Adrenal gland (tissue), 12 donors: ENCODE data around the gene CCDC149. TPM values are rescaled to one million over a fixed set of nuclear protein-coding genes. Genes with fewer than 3 reads are reported as not detected.
"Not testable (repeated sequence)": the region's sequence is repeated elsewhere in the genome, so short reads cannot be mapped to it uniquely, and the experiment has no call there.

ENCODE experiments used
- DNase-seq, 7 donors: peaks; one replicate each; pipeline ENCODE4 v3.0.0-alpha.2; 2019 to 2020
- H3K27ac ChIP-seq, 5 donors: fragments of 200-600 bp; sonication (generic) in 4 of 5; 1 replicate in 3 of 5; 2 replicates in 2 of 5; pipeline versions ENCODE4 v1.5.1 to v1.8.0; 2016 to 2020; ENCODE audit warnings: mild to moderate bottlenecking in 1 of 5
- H3K27me3 ChIP-seq: fragments of 200-600 bp; 2 replicates; pipeline ENCODE4 v1.8.0; 2021
- H3K36me3 ChIP-seq, 2 donors: fragments of 200-600 bp; replicated peaks in 1 of 2; 1 replicate in 1 of 2; 2 replicates in 1 of 2; pipeline versions ENCODE4 v1.5.1 to v1.8.0; 2018 to 2022
- H3K4me1 ChIP-seq, 2 donors: fragments of 200-600 bp; replicated peaks in 1 of 2; 1 replicate in 1 of 2; 2 replicates in 1 of 2; pipeline versions ENCODE4 v1.5.1 to v1.8.0; 2018 to 2021
- H3K4me3 ChIP-seq, 4 donors: fragments of 200-600 bp; sonication (generic) in 3 of 4; one replicate each; pipeline ENCODE4 v1.5.1; 2016 to 2018
- H3K9me3 ChIP-seq, 3 donors: fragments of 200-600 bp; sonication (generic) in 1 of 3; replicated peaks in 1 of 3; 1 replicate in 2 of 3; 2 replicates in 1 of 3; pipeline versions ENCODE4 v1.5.1 to v1.8.0; 2016 to 2021
- POLR2A ChIP-seq, 2 donors: fragments of 450-650 bp; IDR thresholded peaks; one replicate each; pipeline ENCODE4 v1.6.1; 2017; ENCODE audit warnings: antibody characterized with exemption in 2 of 2, mild to moderate bottlenecking in 2 of 2, moderate library complexity in 1 of 2
- WGBS, 4 donors: extraction: QIAGEN DNeasy Blood & Tissue Kit in 2 of 4; methylation state at CpG; one replicate each; pipeline versions ENCODE4 v1.1.5 to v1.1.7; 2013 to 2017; 5-methylcytosine and 5-hydroxymethylcytosine counted together
- intact Hi-C, 2 donors: fragments of 100-400 bp; cut with DNase I; formaldehyde crosslinking; loops; one replicate each; pipeline versions ENCODE4 v1.14.1 to v1.15.0; 2022 to 2023
- polyA plus RNA-seq, 3 donors: library from polyadenylated mRNA; stranded (reverse); fragments of 200-250 nt in 2 of 3; fragments of 350-450 nt in 1 of 3; fragmentation: Illumina TruSeq in 1 of 3; extraction: RNeasy Lipid Tissue Mini Kit (QIAGEN cat#74804) in 1 of 3; gene quantifications; one replicate each; pipeline ENCODE4 v1.2.3, GENCODE V29; 2013 to 2014
- total RNA-seq, 9 donors: library from RNA; depleted of rRNA in 4 of 9; stranded (reverse); fragments of >200 nt in 4 of 9; fragments of 120-200 nt in 1 of 9; fragmentation: NEBNext Ultra II Directional in 1 of 9; extraction: Animal tissue kit (Norgen Biotek cat#: 25700) in 1 of 9; gene quantifications; one replicate each; pipeline versions ENCODE4 v1.1.0 to v1.2.4, GENCODE V29; 2013 to 2023
- TF ChIP-seq, protein P1 (sequence below), 6 experiments: fragments of 450-650 bp in 4 of 6; fragments of 200-600 bp in 2 of 6; sonication (generic) in 1 of 6; IDR thresholded peaks; 1 replicate in 5 of 6; 2 replicates in 1 of 6; pipeline versions ENCODE4 v1.5.1 to v1.8.0; 2016 to 2021; ENCODE audit warnings: antibody characterized with exemption in 6 of 6, mild to moderate bottlenecking in 2 of 6, moderate library complexity in 1 of 6
- donor health status: healthy with polysubstance abuse.
- donor health status: Bipolar disorder and iron deficiency.
- donor health status: DM: yes; HTN: yes; CAD: no.
- donor health status: DM: no; HTN: no; CAD: no.
- donor health status: DM: no; HTN: no; CAD: no.
- donor health status: DM: yes; HTN: yes; CAD: no.

Gene CCDC149
- total and polyA plus RNA-seq, 12 donors, result 3.6 to 13.0 (median 8.4) TPM

DNA sequence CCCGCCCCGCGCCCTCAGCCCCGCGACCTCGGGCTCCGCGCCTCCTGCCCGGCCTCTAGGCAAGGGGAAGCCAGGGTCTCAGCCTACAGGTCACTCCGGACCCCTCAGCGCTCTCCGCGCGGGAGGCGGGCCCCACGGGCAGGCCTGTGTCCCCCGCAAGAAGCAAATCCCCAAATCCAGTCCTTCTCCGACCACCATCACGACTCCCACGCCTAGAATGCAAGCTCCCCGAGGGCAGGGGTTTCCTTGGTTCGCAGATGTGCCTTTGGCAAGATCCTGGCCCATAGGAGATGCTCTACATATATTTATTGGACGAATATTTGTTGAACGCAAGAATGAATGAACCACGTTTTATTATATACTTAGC lies 260 bp upstream of the CCDC149 start:
- peaks cover 0 to 4% of the 10 kb centered on the region in 2 donors for H3K4me1 ChIP-seq
- no peaks in the 10 kb centered on the region for H3K27me3 ChIP-seq
- peak in 1 of 7 donors; percentile 9 for DNase-seq
- no peak for TF ChIP-seq POLR2A (IDR thresholded peaks at IDR 0.05)
- TF ChIP-seq, protein P1, sequence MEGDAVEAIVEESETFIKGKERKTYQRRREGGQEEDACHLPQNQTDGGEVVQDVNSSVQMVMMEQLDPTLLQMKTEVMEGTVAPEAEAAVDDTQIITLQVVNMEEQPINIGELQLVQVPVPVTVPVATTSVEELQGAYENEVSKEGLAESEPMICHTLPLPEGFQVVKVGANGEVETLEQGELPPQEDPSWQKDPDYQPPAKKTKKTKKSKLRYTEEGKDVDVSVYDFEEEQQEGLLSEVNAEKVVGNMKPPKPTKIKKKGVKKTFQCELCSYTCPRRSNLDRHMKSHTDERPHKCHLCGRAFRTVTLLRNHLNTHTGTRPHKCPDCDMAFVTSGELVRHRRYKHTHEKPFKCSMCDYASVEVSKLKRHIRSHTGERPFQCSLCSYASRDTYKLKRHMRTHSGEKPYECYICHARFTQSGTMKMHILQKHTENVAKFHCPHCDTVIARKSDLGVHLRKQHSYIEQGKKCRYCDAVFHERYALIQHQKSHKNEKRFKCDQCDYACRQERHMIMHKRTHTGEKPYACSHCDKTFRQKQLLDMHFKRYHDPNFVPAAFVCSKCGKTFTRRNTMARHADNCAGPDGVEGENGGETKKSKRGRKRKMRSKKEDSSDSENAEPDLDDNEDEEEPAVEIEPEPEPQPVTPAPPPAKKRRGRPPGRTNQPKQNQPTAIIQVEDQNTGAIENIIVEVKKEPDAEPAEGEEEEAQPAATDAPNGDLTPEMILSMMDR (IDR thresholded peaks at IDR 0.05), result no peak
- intact Hi-C loops, result loop anchor here in 1 of 2 donors (10.0 kb wide), 1 partner anchor 428 kb away; no protein-coding TSS in a partner anchor
- peaks cover 0 to 4% (median 0%) of the 10 kb centered on the region in 3 donors for H3K9me3 ChIP-seq
- H3K36me3 ChIP-seq, result no peaks in the 10 kb centered on the region
- WGBS, 4 donors, result 19 to 49% (median 27%) methylated on average over 8 to 25 of the region's 25 CpGs
- peak overlapping the region in 3 of 5 donors; percentile 59 to 86 (median 77) for H3K27ac ChIP-seq
- peak overlapping the region in 1 of 4 donors; percentile 82 for H3K4me3 ChIP-seq

DNA sequence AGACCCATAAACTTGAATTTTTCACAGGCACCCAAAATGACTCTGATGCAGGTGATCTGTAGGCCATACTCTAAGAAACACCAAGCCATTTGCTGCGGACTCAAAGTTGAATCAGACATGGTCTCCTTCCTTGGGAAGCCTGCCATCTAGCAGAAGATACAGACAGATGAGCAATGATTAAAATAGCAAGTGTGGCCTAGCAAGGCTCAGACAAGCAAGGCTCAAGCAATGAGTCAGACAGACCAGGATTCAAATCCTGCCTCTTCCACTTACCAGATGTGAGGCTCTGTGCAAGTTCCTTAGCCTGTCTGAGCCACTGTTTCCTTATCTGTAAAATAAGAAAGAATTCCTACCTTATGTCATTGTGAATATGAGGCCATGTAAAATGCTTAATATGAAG lies 2.3 kb downstream of the CCDC149 start:
- no peaks in the 10 kb centered on the region for H3K36me3 ChIP-seq
- H3K27ac ChIP-seq, result no peak overlapping the region
- WGBS, 4 donors, result 86 to 100% (median 99%) methylated on average over 1 of the region's 1 CpG
- intact Hi-C loops, result loop anchor here in 1 of 2 donors (10.0 kb wide), 1 partner anchor 426 kb away; no protein-coding TSS in a partner anchor
- DNase-seq, result no peak
- peaks cover 0 to 4% of the 10 kb centered on the region in 2 donors for H3K4me1 ChIP-seq
- no peaks in the 10 kb centered on the region for H3K27me3 ChIP-seq
- H3K4me3 ChIP-seq, result no peak overlapping the region
- H3K9me3 ChIP-seq, result peaks cover 0 to 4% (median 0%) of the 10 kb centered on the region in 3 donors
- no peak for TF ChIP-seq POLR2A (IDR thresholded peaks at IDR 0.05)
- TF ChIP-seq, protein P1 (IDR thresholded peaks at IDR 0.05), result no peak

GRCh38 chr4:24909606-24910005 lies 3.2 kb downstream of the CCDC149 start:
- DNase-seq, H3K9me3 ChIP-seq, H3K27me3 ChIP-seq, H3K4me1 ChIP-seq, H3K36me3 ChIP-seq, H3K27ac ChIP-seq, H3K4me3 ChIP-seq: not testable (repeated sequence)
- 87 to 95% (median 93%) methylated on average over 3 of the region's 3 CpGs for WGBS, 4 donors
- intact Hi-C loops, result loop anchor here in 1 of 2 donors (10.0 kb wide), 1 partner anchor 425 kb away; no protein-coding TSS in a partner anchor

- Histone ChIP-seq H3K27me3 (no peaks in the 10 kb centered on the region), H3K4me3 (no peak overlapping the region), H3K4me1 (no peaks in the 10 kb centered on the region), H3K9me3 (no peaks in the 10 kb centered on the region), H3K36me3 (no peaks in the 10 kb centered on the region), H3K27ac (no peak overlapping the region)
- no peak for DNase-seq
- intact Hi-C loops, result no loop called here
- 89 to 93% (median 90%) methylated on average over 6 of the region's 6 CpGs for WGBS, 4 donors
- TF ChIP-seq, protein P1 (IDR thresholded peaks at IDR 0.05), result no peak
- no peak for TF ChIP-seq POLR2A (IDR thresholded peaks at IDR 0.05)
Measured at GRCh38 chr4:24897639-24898038, 15.2 kb downstream of the CCDC149 start.

DNA sequence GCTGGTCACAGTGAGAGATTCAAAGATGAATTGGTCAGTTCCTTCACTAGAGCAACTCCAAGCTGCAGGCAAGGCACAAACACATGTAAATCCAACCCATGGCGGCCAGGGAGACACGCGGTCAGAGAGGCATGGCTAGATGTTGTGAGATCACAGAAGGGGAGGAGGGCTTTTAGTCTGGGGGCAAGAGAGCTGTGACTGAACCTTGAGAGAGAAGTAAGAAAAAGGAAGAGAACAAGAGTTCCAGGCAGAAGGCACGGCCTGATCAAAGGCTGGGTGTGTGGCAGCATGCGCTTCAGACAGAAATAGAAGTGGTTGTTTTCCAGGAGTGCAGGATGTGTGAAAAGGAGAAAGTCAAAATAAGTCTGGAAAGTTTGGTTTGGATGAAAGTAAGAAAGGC lies 15.9 kb downstream of the CCDC149 start:
- no peaks in the 10 kb centered on the region for H3K36me3 ChIP-seq
- no peaks in the 10 kb centered on the region for H3K27me3 ChIP-seq
- H3K4me1 ChIP-seq, result no peaks in the 10 kb centered on the region
- no peaks in the 10 kb centered on the region for H3K9me3 ChIP-seq
- intact Hi-C loops, result no loop called here
- 85 to 92% (median 88%) methylated on average over 5 of the region's 5 CpGs for WGBS, 4 donors
- no peak overlapping the region for H3K4me3 ChIP-seq
- DNase-seq, result no peak
- TF ChIP-seq, protein P1 (IDR thresholded peaks at IDR 0.05), result no peak
- no peak for TF ChIP-seq POLR2A (IDR thresholded peaks at IDR 0.05)
- no peak overlapping the region for H3K27ac ChIP-seq
